Astrocyte (in vitro differentiated cells and primary cell): ENCODE measurements around the gene USP6. TPM values are rescaled to one million over a fixed set of nuclear protein-coding genes. Genes with fewer than 3 reads are reported as not detected.
"Not testable (repeated sequence)": the region's sequence is repeated elsewhere in the genome, so short reads cannot be mapped to it uniquely, and the experiment has no call there.

Experiments used
- DNase-seq: peaks from one replicate; pipeline ENCODE4 v3.0.0-alpha.2; 2010; ENCODE audit warnings: low read depth
- FAIRE-seq: peaks from 2 replicates; lab custom pipeline; 2011; peaks lifted over from hg19 to GRCh38; lab: Jason Lieb, UNC
- H2AFZ ChIP-seq: 2 replicates; pipeline ENCODE4 v1.6.0; 2012; ENCODE audit warnings: low read depth, low read length, inconsistent platforms
- H3K27ac ChIP-seq: 2 replicates; pipeline ENCODE4 v1.5.1; 2011; ENCODE audit warnings: low read depth, low read length, inconsistent platforms
- H3K27me3 ChIP-seq: 2 replicates; pipeline ENCODE4 v1.6.0; 2011; ENCODE audit warnings: low read length, inconsistent platforms; ENCODE audit not compliant: insufficient read depth
- H3K36me3 ChIP-seq: 2 replicates; pipeline ENCODE4 v1.5.1; 2011; ENCODE audit warnings: low read length, inconsistent platforms; ENCODE audit not compliant: insufficient read depth
- H3K4me1 ChIP-seq: 2 replicates; pipeline ENCODE4 v1.5.1; 2011; ENCODE audit warnings: low read length, inconsistent platforms; ENCODE audit not compliant: insufficient read depth
- H3K4me2 ChIP-seq: 2 replicates; pipeline ENCODE4 v1.6.0; 2012; ENCODE audit warnings: low read length, inconsistent platforms
- H3K4me3 ChIP-seq: 2 replicates; pipeline ENCODE4 v1.5.1; 2011; ENCODE audit warnings: low read depth, mild to moderate bottlenecking, low read length, inconsistent platforms; ENCODE audit not compliant: insufficient read depth
- H3K79me2 ChIP-seq: 2 replicates; pipeline ENCODE4 v1.6.0; 2012; ENCODE audit warnings: mild to moderate bottlenecking, low read length, inconsistent platforms; ENCODE audit not compliant: insufficient read depth
- H3K9ac ChIP-seq: 2 replicates; pipeline ENCODE4 v1.6.0; 2012; ENCODE audit warnings: mild to moderate bottlenecking, low read length, inconsistent platforms
- H3K9me3 ChIP-seq: 2 replicates; pipeline ENCODE4 v1.5.1; 2012; ENCODE audit warnings: low read depth, mild to moderate bottlenecking, low read length, inconsistent platforms; ENCODE audit not compliant: insufficient read depth
- H4K20me1 ChIP-seq: 2 replicates; pipeline ENCODE4 v1.6.0; 2012; ENCODE audit warnings: low read length, inconsistent platforms; ENCODE audit not compliant: insufficient read depth
- H3K27ac Mint-ChIP-seq: one replicate; pipeline ENCODE4 v1.8.0; 2021; ENCODE audit warnings: mild to moderate bottlenecking, mixed read lengths; ENCODE audit not compliant: unreplicated experiment
- H3K27me3 Mint-ChIP-seq: one replicate; pipeline ENCODE4 v1.8.0; 2021; ENCODE audit warnings: low read depth, mixed read lengths; ENCODE audit not compliant: unreplicated experiment
- H3K36me3 Mint-ChIP-seq: one replicate; pipeline ENCODE4 v1.8.0; 2021; ENCODE audit warnings: low read depth, mixed read lengths; ENCODE audit not compliant: unreplicated experiment
- H3K4me1 Mint-ChIP-seq: one replicate; pipeline ENCODE4 v1.8.0; 2021; ENCODE audit warnings: low read depth, mixed read lengths; ENCODE audit not compliant: unreplicated experiment
- H3K4me3 Mint-ChIP-seq: one replicate; pipeline ENCODE4 v1.8.0; 2021; ENCODE audit warnings: mild to moderate bottlenecking, moderate library complexity, mixed read lengths; ENCODE audit not compliant: unreplicated experiment
- H3K9me3 Mint-ChIP-seq: one replicate; pipeline ENCODE4 v1.8.0; 2021; ENCODE audit warnings: mild to moderate bottlenecking, mixed read lengths; ENCODE audit not compliant: unreplicated experiment
- CTCF ChIP-seq: IDR thresholded peaks from 2 replicates; pipeline ENCODE4 v1.5.1; 2011; ENCODE audit warnings: low read depth, mild to moderate bottlenecking, inconsistent platforms, low read length, moderate library complexity; ENCODE audit not compliant: insufficient read depth
- EZH2 ChIP-seq: IDR thresholded peaks from 2 replicates; pipeline ENCODE4 v1.6.1; 2012; ENCODE audit warnings: mild to moderate bottlenecking, low read length, inconsistent platforms; ENCODE audit not compliant: insufficient read depth
- total RNA-seq: library from RNA; stranded (reverse); gene quantifications from 2 replicates; pipeline ENCODE4 v1.2.1, GENCODE V29; 2021

The USP6 gene
- total RNA-seq, 1 donor from 2014 or later, result 0.86 TPM

GRCh38 chr17:5133311-5133710 is 17.5 kb downstream of the USP6 start:
- Histone ChIP-seq H3K36me3 (no peaks in the 10 kb centered on the region), H3K9ac (no peak overlapping the region), H3K9me3 (no peaks in the 10 kb centered on the region), H3K79me2 (no peaks in the 10 kb centered on the region), H4K20me1 (no peaks in the 10 kb centered on the region), H3K4me2 (no peak overlapping the region), H2AFZ (no peak overlapping the region), H3K4me1 (no peaks in the 10 kb centered on the region), H3K4me3 (no peak overlapping the region), H3K27me3 (no peaks in the 10 kb centered on the region), H3K27ac (no peak overlapping the region)
- H3K27me3 Mint-ChIP-seq, result peaks cover 7% of the 10 kb centered on the region
- H3K4me1 Mint-ChIP-seq, result peaks cover 9% of the 10 kb centered on the region
- peaks cover 5% of the 10 kb centered on the region for H3K9me3 Mint-ChIP-seq
- H3K27ac Mint-ChIP-seq, result no peak overlapping the region
- TF ChIP-seq EZH2 (no peak), CTCF (no peak)
- FAIRE-seq (no peak), DNase-seq (no peak)
- no peak overlapping the region for H3K4me3 Mint-ChIP-seq
- no peaks in the 10 kb centered on the region for H3K36me3 Mint-ChIP-seq

- H3K4me3 ChIP-seq, H3K36me3 Mint-ChIP-seq, H3K36me3 ChIP-seq, FAIRE-seq, H3K27ac Mint-ChIP-seq, H3K27me3 ChIP-seq, H3K4me2 ChIP-seq, H3K79me2 ChIP-seq, DNase-seq, H3K4me1 ChIP-seq, H4K20me1 ChIP-seq, H3K4me3 Mint-ChIP-seq, H3K9ac ChIP-seq, H3K4me1 Mint-ChIP-seq, H2AFZ ChIP-seq, H3K27me3 Mint-ChIP-seq, H3K9me3 Mint-ChIP-seq, H3K27ac ChIP-seq, H3K9me3 ChIP-seq: not testable (repeated sequence)
Observed at GRCh38 chr17:5133961-5134360, 18.1 kb downstream of the USP6 start.

GRCh38 chr17:5134571-5134970 is 18.7 kb downstream of the USP6 start:
- not testable (repeated sequence) for H3K4me2 ChIP-seq, H2AFZ ChIP-seq, DNase-seq, H3K36me3 Mint-ChIP-seq, H3K36me3 ChIP-seq, H3K27ac ChIP-seq, H3K9me3 ChIP-seq, H3K4me1 Mint-ChIP-seq, H3K4me3 Mint-ChIP-seq, H3K4me3 ChIP-seq, H4K20me1 ChIP-seq, FAIRE-seq, H3K9me3 Mint-ChIP-seq, H3K27me3 ChIP-seq, H3K27me3 Mint-ChIP-seq, H3K4me1 ChIP-seq, H3K79me2 ChIP-seq, H3K9ac ChIP-seq
- H3K27ac Mint-ChIP-seq, result peak overlapping the region; percentile 63

- not testable (repeated sequence) for H3K36me3 Mint-ChIP-seq, H3K4me3 ChIP-seq, H3K36me3 ChIP-seq, H4K20me1 ChIP-seq, H3K27me3 ChIP-seq, H3K4me3 Mint-ChIP-seq, DNase-seq, H3K4me1 ChIP-seq, H3K9ac ChIP-seq, H3K9me3 Mint-ChIP-seq, H3K27ac ChIP-seq, H3K4me1 Mint-ChIP-seq, H3K79me2 ChIP-seq, H2AFZ ChIP-seq, H3K9me3 ChIP-seq, FAIRE-seq, H3K27me3 Mint-ChIP-seq
- peak overlapping the region; percentile 63 for H3K27ac Mint-ChIP-seq
- H3K4me2 ChIP-seq, result peak overlapping the region; percentile 19
Observed at GRCh38 chr17:5135131-5135712, 19.4 kb downstream of the USP6 start.
